Measurements from ENCODE around the gene PGBD5. TPM values are rescaled to one million over a fixed set of nuclear protein-coding genes. Genes with fewer than 3 reads are reported as not detected.
"Not testable (repeated sequence)": the region's sequence is repeated elsewhere in the genome, so short reads cannot be mapped to it uniquely, and the experiment has no call there.

The PGBD5 gene
- total RNA-seq, 1 donor, result not detected

GRCh38 chr1:230408971-230409370, 17.2 kb downstream of the PGBD5 start:
- TF ChIP-seq CTCF (IDR thresholded peaks at IDR 0.05; ENCODE audit: insufficient read depth, low read length), result no peak
- DNase-seq (ENCODE audit: low read depth), result no peak
- H3K4me3 ChIP-seq (ENCODE audit: low read depth, low read length), result no peak overlapping the region

DNA sequence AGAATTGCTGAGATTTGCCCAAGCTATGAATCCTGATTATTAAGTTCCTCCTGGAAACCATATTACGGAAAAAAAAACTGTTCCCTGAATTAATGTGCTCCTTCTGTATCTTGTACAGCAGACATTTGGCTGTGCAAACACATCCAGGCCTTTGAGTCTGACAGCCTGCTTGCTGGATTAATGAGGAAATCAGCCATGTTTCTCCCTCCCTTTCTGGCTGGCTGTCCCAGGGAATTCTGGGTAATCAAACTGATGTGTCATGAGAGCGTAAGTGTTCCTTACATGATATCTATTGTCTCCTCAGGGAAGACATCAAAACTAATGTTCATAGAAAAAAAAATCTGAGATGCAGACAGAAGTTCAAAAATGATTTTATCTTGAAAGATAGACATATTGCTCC, 18.8 kb downstream of the PGBD5 start:
- H3K4me3 ChIP-seq (ENCODE audit: low read depth, low read length), result no peak overlapping the region
- TF ChIP-seq CTCF (IDR thresholded peaks at IDR 0.05; ENCODE audit: insufficient read depth, low read length), result no peak

DNA sequence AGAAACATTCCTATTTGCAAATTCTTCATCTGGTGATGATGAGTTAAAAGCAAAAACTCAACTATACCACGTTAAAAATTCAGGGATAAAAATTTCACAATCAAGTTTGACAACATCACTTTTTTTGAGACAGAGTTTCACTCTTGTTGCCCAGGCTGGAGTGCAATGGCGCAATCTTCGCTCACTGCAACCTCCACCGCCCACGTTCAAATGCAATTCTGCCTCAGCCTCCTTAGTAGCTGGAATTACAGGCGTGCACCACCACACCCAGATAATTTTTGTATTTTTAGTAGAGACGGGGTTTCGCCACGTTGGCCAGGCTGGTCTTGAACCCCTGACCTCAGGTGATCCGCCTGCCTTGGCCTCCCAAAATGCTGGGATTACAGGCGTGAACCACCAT, 19.4 kb downstream of the PGBD5 start:
- not testable (repeated sequence) for H3K4me3 ChIP-seq (ENCODE audit: low read depth, low read length); DNase-seq (ENCODE audit: low read depth)

More for the DNA sequence above, 18.8 kb downstream of the PGBD5 start:
- DNase-seq (ENCODE audit: low read depth), result no peak

DNA sequence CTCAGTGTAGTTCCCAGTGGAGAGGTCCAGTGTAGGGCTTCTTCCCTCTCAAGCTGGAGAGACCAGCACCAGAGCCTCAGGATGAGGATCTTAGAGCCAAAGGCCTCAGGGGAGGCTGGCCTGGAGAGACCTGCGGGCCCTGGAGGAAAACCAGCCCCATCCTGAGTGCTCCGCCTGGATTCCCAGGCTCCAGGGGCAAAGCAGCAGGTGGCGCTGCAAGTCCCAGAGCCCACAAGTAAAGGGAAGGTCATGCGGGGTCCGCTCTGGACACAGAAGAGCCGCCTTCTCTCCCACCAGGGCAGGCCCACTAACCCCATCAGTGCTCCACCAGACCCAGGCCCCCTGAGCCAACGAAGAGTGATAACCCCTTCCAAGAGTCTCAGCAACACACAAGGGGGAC, 22.7 kb downstream of the PGBD5 start:
- no peak for TF ChIP-seq CTCF (IDR thresholded peaks at IDR 0.05; ENCODE audit: insufficient read depth, low read length)
- no peak overlapping the region for H3K4me3 ChIP-seq (ENCODE audit: low read depth, low read length)

DNA sequence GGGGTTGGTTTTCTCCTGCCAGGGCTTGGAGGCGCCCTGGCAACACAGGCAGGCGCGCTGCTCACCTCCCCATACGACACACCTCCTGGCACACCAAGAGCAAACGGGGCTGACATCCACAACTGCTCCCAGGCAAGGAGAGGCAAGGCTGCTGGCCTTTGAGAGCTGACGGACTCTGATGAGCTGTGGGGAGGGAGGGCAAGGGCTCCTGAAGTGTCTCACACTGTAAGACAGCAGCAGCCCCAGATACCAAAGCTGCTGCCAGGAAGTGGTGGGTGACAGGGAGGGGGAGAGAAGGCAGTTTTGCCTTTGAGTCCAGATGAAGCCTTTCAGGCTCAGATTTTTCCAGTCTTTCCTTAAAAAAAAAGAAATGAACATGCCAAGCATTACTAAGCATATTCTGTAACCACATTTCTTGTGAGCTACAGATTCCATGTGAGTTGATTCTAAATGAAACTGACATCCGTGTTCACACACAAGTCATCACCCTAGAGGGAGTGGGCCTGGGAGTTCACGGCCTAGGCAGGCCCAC, 24.3 kb downstream of the PGBD5 start:
- no peak overlapping the region for H3K4me3 ChIP-seq (ENCODE audit: low read depth, low read length)
- DNase-seq (ENCODE audit: low read depth), result peak; percentile 1
- no peak for TF ChIP-seq CTCF (IDR thresholded peaks at IDR 0.05; ENCODE audit: insufficient read depth, low read length)

More for the DNA sequence above, 22.7 kb downstream of the PGBD5 start:
- DNase-seq (ENCODE audit: low read depth), result no peak

- no peak for DNase-seq (ENCODE audit: low read depth)
- H3K4me3 ChIP-seq (ENCODE audit: low read depth, low read length), result no peak overlapping the region
- TF ChIP-seq CTCF (IDR thresholded peaks at IDR 0.05; ENCODE audit: insufficient read depth, low read length), result no peak
Measured at GRCh38 chr1:230401101-230401500, 25.0 kb downstream of the PGBD5 start.

- DNase-seq (ENCODE audit: low read depth), result no peak
- no peak for TF ChIP-seq CTCF (IDR thresholded peaks at IDR 0.05; ENCODE audit: insufficient read depth, low read length)
- H3K4me3 ChIP-seq (ENCODE audit: low read depth, low read length), result no peak overlapping the region
Measured at GRCh38 chr1:230400007-230400344, 26.2 kb downstream of the PGBD5 start.

Measured in fibroblast of the aortic adventitia (primary cell).